ENCODE results near the gene ADPRHL1. TPM values are rescaled to one million over a fixed set of nuclear protein-coding genes. Genes with fewer than 3 reads are reported as not detected.

ADPRHL1 gene
- total RNA-seq = 7.3 TPM

GRCh38 chr13:113452942-113453901, at the start of gene ADPRHL1:
ADPRHL1 (minus strand) TSS chr13:113453488; CDS start chr13:113453437, 51 bp downstream.

GRCh38 chr13:113490496-113491417, 37.5 kb upstream of the ADPRHL1 start, which contains the start of gene DCUN1D2:
DCUN1D2 (minus strand) TSS chr13:113490711; CDS start chr13:113490669, 42 bp downstream.

Other genes starting within 250 kb of the ADPRHL1 start
- gene PCID2, start 244.8 kb downstream of the ADPRHL1 start, total RNA-seq = 72.6 TPM
- 87.0 TPM for gene CUL4A, start 243.9 kb downstream of the ADPRHL1 start, total RNA-seq
- gene LAMP1, start 156.2 kb downstream of the ADPRHL1 start, total RNA-seq = 57.5 TPM
- 7.1 TPM for gene GRTP1, start 89.4 kb downstream of the ADPRHL1 start, total RNA-seq
- 38.0 TPM for gene DCUN1D2, start 37.2 kb upstream of the ADPRHL1 start, total RNA-seq
- 77.4 TPM for gene TFDP1, start 131.3 kb upstream of the ADPRHL1 start, total RNA-seq
- gene ATP4B, start 204.7 kb upstream of the ADPRHL1 start, total RNA-seq = not detected
- gene GRK1, start 213.7 kb upstream of the ADPRHL1 start, total RNA-seq = 25.6 TPM